Keratinocyte (primary cell): Measurements from ENCODE around the gene ATF7IP. TPM values are rescaled to one million over a fixed set of nuclear protein-coding genes. Genes with fewer than 3 reads are reported as not detected.

Experiments used
- DNase-seq: peaks from one replicate; pipeline ENCODE4 v3.0.0-alpha.2; 2011; ENCODE audit warnings: low read depth, missing footprints, low spot score
- FAIRE-seq: peaks from 2 replicates; lab custom pipeline; 2011; peaks lifted over from hg19 to GRCh38; lab: Jason Lieb, UNC
- H2AFZ ChIP-seq: 2 replicates; pipeline ENCODE4 v1.6.0; 2012; ENCODE audit warnings: low read length, control low read depth, inconsistent platforms; ENCODE audit not compliant: control insufficient read depth
- H3K27ac ChIP-seq: 2 replicates; pipeline ENCODE4 v1.5.1; 2011; ENCODE audit warnings: low read length; ENCODE audit not compliant: control insufficient read depth, insufficient read depth
- H3K27me3 ChIP-seq: 3 replicates; pipeline ENCODE4 v1.6.0; 2011; ENCODE audit warnings: low read length; ENCODE audit not compliant: control insufficient read depth, insufficient read depth; ENCODE audit errors: extremely low read depth
- H3K36me3 ChIP-seq, 2 experiments: 2 replicates in 1 of 2; 3 replicates in 1 of 2; pipeline ENCODE4 v1.5.1; 2011; ENCODE audit warnings: low read length in 2 of 2, mild to moderate bottlenecking in 1 of 2; ENCODE audit not compliant: control insufficient read depth in 2 of 2, insufficient read depth in 2 of 2; ENCODE audit errors: extremely low read depth in 1 of 2
- H3K4me1 ChIP-seq: 3 replicates; pipeline ENCODE4 v1.5.1; 2011; ENCODE audit warnings: low read length; ENCODE audit not compliant: control insufficient read depth, insufficient read depth; ENCODE audit errors: extremely low read depth
- H3K4me2 ChIP-seq: 3 replicates; pipeline ENCODE4 v1.6.0; 2011; ENCODE audit warnings: low read depth, low read length; ENCODE audit not compliant: control insufficient read depth, insufficient read depth; ENCODE audit errors: extremely low read depth
- H3K4me3 ChIP-seq, 3 experiments: fragments of 200-600 bp in 1 of 3; sonication (generic) in 1 of 3; 2 replicates in 2 of 3; 3 replicates in 1 of 3; pipeline ENCODE4 v1.5.1; 2011 to 2016; ENCODE audit warnings: low read length in 3 of 3, mild to moderate bottlenecking in 3 of 3, control low read depth in 2 of 3, inconsistent platforms in 1 of 3, low read depth in 1 of 3, mixed read lengths in 1 of 3, mixed run types in 1 of 3, moderate library complexity in 1 of 3; ENCODE audit not compliant: control insufficient read depth in 2 of 3, insufficient read depth in 2 of 3; ENCODE audit errors: extremely low read depth in 1 of 3
- H3K79me2 ChIP-seq: 2 replicates; pipeline ENCODE4 v1.6.0; 2012; ENCODE audit warnings: low read length; ENCODE audit not compliant: control insufficient read depth, insufficient read depth
- H3K9ac ChIP-seq: 3 replicates; pipeline ENCODE4 v1.6.0; 2011; ENCODE audit warnings: low read length; ENCODE audit not compliant: control insufficient read depth, insufficient read depth; ENCODE audit errors: extremely low read depth
- H3K9me1 ChIP-seq: 3 replicates; pipeline ENCODE4 v1.6.0; 2011; ENCODE audit warnings: low read length; ENCODE audit not compliant: control insufficient read depth, insufficient read depth; ENCODE audit errors: extremely low read depth
- H3K9me3 ChIP-seq: 2 replicates; pipeline ENCODE4 v1.5.1; 2012; ENCODE audit warnings: low read depth, low read length; ENCODE audit not compliant: control insufficient read depth
- H4K20me1 ChIP-seq: 3 replicates; pipeline ENCODE4 v1.6.0; 2011; ENCODE audit warnings: low read length; ENCODE audit not compliant: control insufficient read depth, insufficient read depth; ENCODE audit errors: extremely low read depth
- CTCF ChIP-seq, 3 experiments: IDR thresholded peaks in 1 of 3; conservative IDR thresholded peaks in 1 of 3; optimal IDR thresholded peaks in 1 of 3; 2 replicates in 2 of 3; 3 replicates in 1 of 3; pipeline versions ENCODE3 to v1.5.1; 2011; ENCODE audit warnings: low read length in 3 of 3, mild to moderate bottlenecking in 3 of 3, moderate library complexity in 2 of 3, control low read depth in 1 of 3, inconsistent platforms in 1 of 3; ENCODE audit not compliant: insufficient read depth in 2 of 3; ENCODE audit errors: extremely low read depth in 1 of 3
- EZH2 ChIP-seq: IDR thresholded peaks from one replicate; pipeline ENCODE4 v1.6.1; 2012; ENCODE audit warnings: inconsistent platforms, mild to moderate bottlenecking, low read length, moderate library complexity
- dilution Hi-C: fragments of 300-500 bp; cut with MboI; formaldehyde crosslinking; loops from one replicate; pipeline ENCODE4 v1.7.0; 2020; ENCODE audit warnings: low sequenced_read_pairs; ENCODE audit not compliant: extremely low pct_ligation_motif_present
- polyA plus RNA-seq, 5 experiments: library from polyadenylated mRNA; depleted of rRNA in 3 of 5; stranded (reverse) in 3 of 5; stranded (forward) in 1 of 5; unstranded in 1 of 5; fragments of >200 nt; gene quantifications; 1 replicate in 1 of 5; 2 replicates in 3 of 5; 3 replicates in 1 of 5; pipeline versions ENCODE4 v1.2.1 to v1.2.3, GENCODE V29; 2011 to 2012; ENCODE audit warnings: missing spikeins in 2 of 5, low read depth in 1 of 5, low replicate concordance in 1 of 5

The ATF7IP gene
- polyA plus RNA-seq, 1 donor (not counting 4 experiments of a cell fraction or from before 2014, with no cell fraction given): 16.3 TPM

- H3K27me3 ChIP-seq: no peaks in the 10 kb centered on the region
- H3K9ac ChIP-seq: no peak overlapping the region
- DNase-seq (no peak), FAIRE-seq (no peak)
- dilution Hi-C loops: loop anchor here (10.0 kb wide), 1 partner anchor 218 kb away; no protein-coding TSS in a partner anchor
- peaks cover 3% of the 10 kb centered on the region for H3K4me1 ChIP-seq
- H3K36me3 ChIP-seq: peaks cover 3 to 17% of the 10 kb centered on the region in 2 experiments
- H4K20me1 ChIP-seq: no peaks in the 10 kb centered on the region
- H3K27ac ChIP-seq: no peak overlapping the region
- no peak overlapping the region for H3K4me2 ChIP-seq
- peaks cover 7% of the 10 kb centered on the region for H3K79me2 ChIP-seq
- H2AFZ ChIP-seq: no peak overlapping the region
- TF ChIP-seq CTCF (optimal IDR thresholded peaks at IDR 0.05 in 1 of 3, IDR thresholded peaks at IDR 0.05 in 1 of 3, conservative IDR thresholded peaks at IDR 0.05 in 1 of 3; ENCODE audit: extremely low read depth in 1 of 3, insufficient read depth in 2 of 3, low read length in 3 of 3): no peak
- no peak for TF ChIP-seq EZH2
- no peaks in the 10 kb centered on the region for H3K9me1 ChIP-seq
- no peaks in the 10 kb centered on the region for H3K9me3 ChIP-seq
- no peak overlapping the region for H3K4me3 ChIP-seq
Observed at GRCh38 chr12:14452336-14452735, 86.9 kb downstream of the ATF7IP start.

GRCh38 chr12:14452865-14453264, 87.4 kb downstream of the ATF7IP start:
- H3K4me3 ChIP-seq: no peak overlapping the region
- H3K4me2 ChIP-seq: no peak overlapping the region
- FAIRE-seq (no peak), DNase-seq (no peak)
- H3K4me1 ChIP-seq: peaks cover 3% of the 10 kb centered on the region
- H4K20me1 ChIP-seq: no peaks in the 10 kb centered on the region
- TF ChIP-seq CTCF (optimal IDR thresholded peaks at IDR 0.05 in 1 of 3, IDR thresholded peaks at IDR 0.05 in 1 of 3, conservative IDR thresholded peaks at IDR 0.05 in 1 of 3; ENCODE audit: extremely low read depth in 1 of 3, insufficient read depth in 2 of 3, low read length in 3 of 3) (no peak), EZH2 (no peak)
- dilution Hi-C loops: loop anchor here (10.0 kb wide), 1 partner anchor 218 kb away; no protein-coding TSS in a partner anchor
- H3K27me3 ChIP-seq: no peaks in the 10 kb centered on the region
- no peaks in the 10 kb centered on the region for H3K9me3 ChIP-seq
- H3K36me3 ChIP-seq: peaks cover 3 to 17% of the 10 kb centered on the region in 2 experiments
- H3K9ac ChIP-seq: no peak overlapping the region
- H2AFZ ChIP-seq: no peak overlapping the region
- H3K9me1 ChIP-seq: no peaks in the 10 kb centered on the region
- peaks cover 7% of the 10 kb centered on the region for H3K79me2 ChIP-seq
- no peak overlapping the region for H3K27ac ChIP-seq
